Measurements from ENCODE around the gene PRKCZ.

PRKCZ gene

DNA sequence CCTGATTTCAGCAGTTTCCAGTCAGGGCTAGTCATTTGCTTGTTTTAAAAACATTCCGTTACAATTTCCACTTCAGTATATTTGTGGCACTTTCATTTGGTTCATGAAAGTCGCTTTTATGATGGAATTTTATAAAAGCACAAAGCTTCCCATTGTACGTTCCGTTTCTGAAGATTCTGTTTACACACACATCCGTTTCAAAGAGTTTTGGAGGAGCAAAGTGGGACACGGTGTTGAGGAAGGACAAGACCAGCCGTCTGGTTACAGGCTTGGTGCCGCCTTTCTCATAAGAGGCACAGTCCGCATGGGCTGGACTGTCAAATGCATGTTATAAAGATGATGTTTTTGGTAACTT is 84.0 kb downstream of the PRKCZ start:
- Histone ChIP-seq H3K9ac (ENCODE audit: low read length) (no peak overlapping the region), H3K27ac (ENCODE audit: low read length) (no peak overlapping the region), H4K20me1 (ENCODE audit: insufficient read depth, low read length) (no peaks in the 10 kb centered on the region), H3K79me2 (ENCODE audit: low read length) (no peaks in the 10 kb centered on the region), H3K4me2 (ENCODE audit: low read length) (no peak overlapping the region), H2AFZ (ENCODE audit: low read depth, low read length) (no peak overlapping the region), H3K4me3 (ENCODE audit: low read length) (no peak overlapping the region), H3K36me3 (replicated peaks; ENCODE audit: low read depth, low read length) (no peaks in the 10 kb centered on the region), H3K27me3 (ENCODE audit: low read depth, low read length) (peaks cover 5% of the 10 kb centered on the region), H3K9me3 (ENCODE audit: insufficient read depth, low read length) (no peaks in the 10 kb centered on the region), H3K4me1 (ENCODE audit: low read length) (peaks cover 7% of the 10 kb centered on the region)
- TF ChIP-seq, protein P1, sequence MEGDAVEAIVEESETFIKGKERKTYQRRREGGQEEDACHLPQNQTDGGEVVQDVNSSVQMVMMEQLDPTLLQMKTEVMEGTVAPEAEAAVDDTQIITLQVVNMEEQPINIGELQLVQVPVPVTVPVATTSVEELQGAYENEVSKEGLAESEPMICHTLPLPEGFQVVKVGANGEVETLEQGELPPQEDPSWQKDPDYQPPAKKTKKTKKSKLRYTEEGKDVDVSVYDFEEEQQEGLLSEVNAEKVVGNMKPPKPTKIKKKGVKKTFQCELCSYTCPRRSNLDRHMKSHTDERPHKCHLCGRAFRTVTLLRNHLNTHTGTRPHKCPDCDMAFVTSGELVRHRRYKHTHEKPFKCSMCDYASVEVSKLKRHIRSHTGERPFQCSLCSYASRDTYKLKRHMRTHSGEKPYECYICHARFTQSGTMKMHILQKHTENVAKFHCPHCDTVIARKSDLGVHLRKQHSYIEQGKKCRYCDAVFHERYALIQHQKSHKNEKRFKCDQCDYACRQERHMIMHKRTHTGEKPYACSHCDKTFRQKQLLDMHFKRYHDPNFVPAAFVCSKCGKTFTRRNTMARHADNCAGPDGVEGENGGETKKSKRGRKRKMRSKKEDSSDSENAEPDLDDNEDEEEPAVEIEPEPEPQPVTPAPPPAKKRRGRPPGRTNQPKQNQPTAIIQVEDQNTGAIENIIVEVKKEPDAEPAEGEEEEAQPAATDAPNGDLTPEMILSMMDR (IDR thresholded peaks at IDR 0.05; ENCODE audit: low read depth, low read length): no peak
- TF ChIP-seq EZH2phosphoT487 (IDR thresholded peaks at IDR 0.05; ENCODE audit: low read depth): no peak

DNA sequence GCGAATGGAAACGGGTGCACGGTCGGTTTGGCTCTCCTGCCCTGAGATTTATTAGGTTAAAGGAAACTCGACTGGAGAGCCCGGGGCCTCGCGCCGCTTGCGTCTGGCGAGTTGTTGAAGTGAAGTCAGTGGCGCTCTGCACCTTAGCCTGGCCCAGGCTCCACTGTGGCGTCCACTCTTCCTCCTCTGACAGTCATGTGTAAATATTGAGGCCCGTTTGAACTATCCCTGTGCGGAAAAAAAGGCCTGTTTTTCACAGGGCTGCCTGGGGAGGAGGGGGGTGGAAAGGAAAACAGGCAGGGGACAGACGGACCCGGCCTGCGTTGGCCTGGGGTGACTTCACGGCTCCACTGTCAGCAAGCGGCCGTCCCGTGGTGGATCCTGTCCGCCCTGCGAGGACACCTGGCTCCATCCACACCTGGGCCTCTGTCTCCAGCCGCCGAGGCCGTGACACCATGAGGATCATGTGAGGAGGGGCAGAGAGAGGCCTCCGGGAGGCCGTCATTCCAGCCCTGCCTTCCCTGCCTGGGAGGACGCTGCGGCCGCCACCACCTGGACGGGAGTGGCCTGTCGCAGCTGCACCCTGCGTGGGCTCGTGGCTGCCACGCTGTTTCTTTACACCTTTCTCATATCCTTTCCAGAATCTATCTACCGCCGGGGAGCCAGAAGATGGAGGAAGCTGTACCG is 84.6 kb downstream of the PRKCZ start:
- H4K20me1 ChIP-seq (ENCODE audit: insufficient read depth, low read length): no peaks in the 10 kb centered on the region
- H3K9ac ChIP-seq (ENCODE audit: low read length): no peak overlapping the region
- peaks cover 7% of the 10 kb centered on the region for H3K4me1 ChIP-seq (ENCODE audit: low read length)
- H3K4me3 ChIP-seq (ENCODE audit: low read length): no peak overlapping the region
- TF ChIP-seq EZH2phosphoT487 (IDR thresholded peaks at IDR 0.05; ENCODE audit: low read depth): no peak
- TF ChIP-seq, protein P1 (IDR thresholded peaks at IDR 0.05; ENCODE audit: low read depth, low read length): no peak
- H3K9me3 ChIP-seq (ENCODE audit: insufficient read depth, low read length): no peaks in the 10 kb centered on the region
- peaks cover 5% of the 10 kb centered on the region for H3K27me3 ChIP-seq (ENCODE audit: low read depth, low read length)
- no peaks in the 10 kb centered on the region for H3K79me2 ChIP-seq (ENCODE audit: low read length)
- H3K36me3 ChIP-seq (replicated peaks; ENCODE audit: low read depth, low read length): no peaks in the 10 kb centered on the region
- H2AFZ ChIP-seq (ENCODE audit: low read depth, low read length): no peak overlapping the region
- no peak overlapping the region for H3K27ac ChIP-seq (ENCODE audit: low read length)
- no peak overlapping the region for H3K4me2 ChIP-seq (ENCODE audit: low read length)

DNA sequence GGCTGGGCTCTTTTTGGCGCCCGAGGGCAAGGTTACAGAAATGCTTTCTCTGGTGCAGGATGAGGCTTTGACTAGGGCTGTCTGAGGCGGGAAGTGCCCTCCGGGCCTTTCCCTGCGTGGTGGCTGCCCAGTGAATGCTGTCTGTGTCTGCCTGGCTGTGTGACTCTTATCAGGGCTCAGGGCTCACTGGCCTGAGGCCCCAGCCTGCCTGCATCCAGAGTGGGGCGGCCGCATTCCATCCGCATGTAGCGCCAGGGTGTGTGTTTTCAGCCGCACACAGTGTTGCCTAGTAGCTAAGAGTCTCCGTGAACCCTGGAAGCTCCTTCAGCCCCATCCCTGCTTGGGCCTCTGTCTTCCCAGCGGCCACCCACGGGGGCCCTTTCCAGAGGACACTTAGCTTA is 85.2 kb downstream of the PRKCZ start:
- Histone ChIP-seq H3K9me3 (ENCODE audit: insufficient read depth, low read length) (no peaks in the 10 kb centered on the region), H3K4me1 (ENCODE audit: low read length) (peaks cover 7% of the 10 kb centered on the region), H3K36me3 (replicated peaks; ENCODE audit: low read depth, low read length) (no peaks in the 10 kb centered on the region), H4K20me1 (ENCODE audit: insufficient read depth, low read length) (no peaks in the 10 kb centered on the region), H3K27me3 (ENCODE audit: low read depth, low read length) (peaks cover 5% of the 10 kb centered on the region), H2AFZ (ENCODE audit: low read depth, low read length) (no peak overlapping the region), H3K4me2 (ENCODE audit: low read length) (no peak overlapping the region), H3K4me3 (ENCODE audit: low read length) (no peak overlapping the region), H3K27ac (ENCODE audit: low read length) (no peak overlapping the region), H3K9ac (ENCODE audit: low read length) (no peak overlapping the region), H3K79me2 (ENCODE audit: low read length) (no peaks in the 10 kb centered on the region)
- no peak for TF ChIP-seq EZH2phosphoT487 (IDR thresholded peaks at IDR 0.05; ENCODE audit: low read depth)
- TF ChIP-seq, protein P1 (IDR thresholded peaks at IDR 0.05; ENCODE audit: low read depth, low read length): no peak

DNA sequence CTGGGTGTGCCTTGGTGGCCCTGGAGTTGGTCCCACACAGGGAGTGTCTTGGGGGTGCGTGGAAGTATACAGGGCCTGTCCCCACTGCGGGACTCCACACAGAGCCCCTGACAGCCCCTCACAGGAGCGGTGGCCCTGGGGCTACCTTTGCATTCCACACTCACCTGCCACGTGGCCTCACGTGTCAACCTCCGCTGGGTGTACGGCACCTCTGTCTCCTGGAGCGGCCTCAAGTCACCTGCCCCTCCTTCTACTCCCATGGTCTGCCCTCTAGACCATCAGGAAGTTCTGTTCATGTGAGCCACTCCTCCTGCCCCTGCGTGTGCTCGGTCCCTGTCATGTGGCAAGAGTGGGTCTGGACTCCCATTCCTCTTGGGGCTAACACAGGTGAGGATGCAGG is 85.7 kb downstream of the PRKCZ start:
- no peaks in the 10 kb centered on the region for H3K79me2 ChIP-seq (ENCODE audit: low read length)
- peaks cover 5% of the 10 kb centered on the region for H3K27me3 ChIP-seq (ENCODE audit: low read depth, low read length)
- H3K27ac ChIP-seq (ENCODE audit: low read length): no peak overlapping the region
- H3K4me3 ChIP-seq (ENCODE audit: low read length): no peak overlapping the region
- H4K20me1 ChIP-seq (ENCODE audit: insufficient read depth, low read length): no peaks in the 10 kb centered on the region
- no peaks in the 10 kb centered on the region for H3K36me3 ChIP-seq (replicated peaks; ENCODE audit: low read depth, low read length)
- no peaks in the 10 kb centered on the region for H3K9me3 ChIP-seq (ENCODE audit: insufficient read depth, low read length)
- H3K9ac ChIP-seq (ENCODE audit: low read length): no peak overlapping the region
- H3K4me2 ChIP-seq (ENCODE audit: low read length): no peak overlapping the region
- H2AFZ ChIP-seq (ENCODE audit: low read depth, low read length): no peak overlapping the region
- TF ChIP-seq EZH2phosphoT487 (IDR thresholded peaks at IDR 0.05; ENCODE audit: low read depth): no peak
- TF ChIP-seq, protein P1 (IDR thresholded peaks at IDR 0.05; ENCODE audit: low read depth, low read length): no peak
- peaks cover 7% of the 10 kb centered on the region for H3K4me1 ChIP-seq (ENCODE audit: low read length)

Data from OCI-LY3 (cell line).